ENCODE results near the gene CLIC3. TPM values are rescaled to one million over a fixed set of nuclear protein-coding genes. Genes with fewer than 3 reads are reported as not detected.

CLIC3 gene
- total and polyA plus RNA-seq, 2 donors (not counting 1 experiment from before 2014, with no cell fraction given) = 1.1 to 1.9 TPM

- no peak for DNase-seq
- intact Hi-C loops (cut with micrococcal nuclease) = no loop called here
- Mint-ChIP-seq H3K4me1 (peaks cover 6% of the 10 kb centered on the region), H3K9me3 (ENCODE audit: insufficient read depth) (no peaks in the 10 kb centered on the region), H3K27ac (no peak overlapping the region), H3K4me3 (no peak overlapping the region), H3K27me3 (peaks cover 26% of the 10 kb centered on the region)
- H3K4me2 ChIP-seq (replicated peaks; ENCODE audit: low read depth, low read length, poor library complexity, severe bottlenecking) = peak overlapping the region; percentile 37
- H2AFZ ChIP-seq (ENCODE audit: insufficient read depth, low read depth, low read length, poor library complexity, severe bottlenecking) = no peak overlapping the region
- H4K20me1 ChIP-seq (ENCODE audit: control insufficient read depth, insufficient read depth, low read length, poor library complexity, severe bottlenecking) = no peaks in the 10 kb centered on the region
- no peak for ATAC-seq (ENCODE audit: low read depth)
- H3K4me3 ChIP-seq (ENCODE audit: control extremely low read depth in 1 of 5, extremely low read depth in 1 of 5, insufficient read depth in 1 of 5, low read depth in 2 of 5, low read length in 4 of 5) = no peak overlapping the region
- POLR2A ChIA-PET = no interaction called here
- H3K9ac ChIP-seq (ENCODE audit: low read length) = no peak overlapping the region
- peaks cover 0 to 2% (median 0%) of the 10 kb centered on the region in 3 donors for H3K9me3 ChIP-seq (ENCODE audit: control extremely low read depth in 1 of 3, control insufficient read depth in 2 of 3, insufficient read depth in 1 of 3, low read length in 2 of 3)
- CTCF ChIA-PET = no interaction called here
- TF ChIP-seq CTCF (IDR thresholded peaks at IDR 0.05) = no peak
- TF ChIP-seq EZH2 (IDR thresholded peaks at IDR 0.05; ENCODE audit: borderline replicate concordance, insufficient read depth, low read depth, low read length, poor library complexity, severe bottlenecking) = no peak
- no peaks in the 10 kb centered on the region for H3K79me2 ChIP-seq (ENCODE audit: control insufficient read depth, insufficient read depth, low read length)
- H3K27ac ChIP-seq (ENCODE audit: low read length in 2 of 2) = no peak overlapping the region
- H3K27me3 ChIP-seq (replicated peaks in 1 of 4; ENCODE audit: control extremely low read depth in 1 of 4, control insufficient read depth in 3 of 4, insufficient read depth in 4 of 4, low read length in 3 of 4) = peaks cover 0 to 64% (median 14%) of the 10 kb centered on the region in 4 experiments
- WGBS (ENCODE audit: insufficient coverage) = 49% methylated on average over 29 of the region's 29 CpGs
- no peaks in the 10 kb centered on the region for H3K36me3 ChIP-seq (replicated peaks in 1 of 2; ENCODE audit: control extremely low read depth in 1 of 2, control insufficient read depth in 1 of 2, extremely low read depth in 1 of 2, insufficient read depth in 2 of 2, low read length in 1 of 2)
- peaks cover 9 to 12% of the 10 kb centered on the region in 2 donors for H3K4me1 ChIP-seq (ENCODE audit: control insufficient read depth in 2 of 2, insufficient read depth in 2 of 2, low read length in 2 of 2)
Measured at GRCh38 chr9:136984464-136985026, 11.8 kb downstream of the CLIC3 start.

- Histone ChIP-seq H3K79me2 (ENCODE audit: control insufficient read depth, insufficient read depth, low read length) (no peaks in the 10 kb centered on the region), H3K27me3 (replicated peaks in 1 of 4; ENCODE audit: control extremely low read depth in 1 of 4, control insufficient read depth in 3 of 4, insufficient read depth in 4 of 4, low read length in 3 of 4) (peaks cover 0 to 71% (median 17%) of the 10 kb centered on the region in 4 experiments)
- H3K27me3 Mint-ChIP-seq = peaks cover 26% of the 10 kb centered on the region
Measured at GRCh38 chr9:136983656-136984314, 12.6 kb downstream of the CLIC3 start.

More at GRCh38 chr9:136983656-136984314, 12.6 kb downstream of the CLIC3 start:
- Histone ChIP-seq H3K9me3 (ENCODE audit: control extremely low read depth in 1 of 3, control insufficient read depth in 2 of 3, insufficient read depth in 1 of 3, low read length in 2 of 3) (peaks cover 0 to 10% (median 0%) of the 10 kb centered on the region in 3 donors), H3K9ac (ENCODE audit: low read length) (no peak overlapping the region), H3K27ac (ENCODE audit: low read length in 2 of 2) (no peak overlapping the region), H3K36me3 (replicated peaks in 1 of 2; ENCODE audit: control extremely low read depth in 1 of 2, control insufficient read depth in 1 of 2, extremely low read depth in 1 of 2, insufficient read depth in 2 of 2, low read length in 1 of 2) (no peaks in the 10 kb centered on the region), H3K4me2 (replicated peaks; ENCODE audit: low read depth, low read length, poor library complexity, severe bottlenecking) (no peak overlapping the region), H2AFZ (ENCODE audit: insufficient read depth, low read depth, low read length, poor library complexity, severe bottlenecking) (no peak overlapping the region), H3K4me3 (ENCODE audit: control extremely low read depth in 1 of 5, extremely low read depth in 1 of 5, insufficient read depth in 1 of 5, low read depth in 2 of 5, low read length in 4 of 5) (no peak overlapping the region), H3K4me1 (ENCODE audit: control insufficient read depth in 2 of 2, insufficient read depth in 2 of 2, low read length in 2 of 2) (peaks cover 9 to 12% of the 10 kb centered on the region in 2 donors), H4K20me1 (ENCODE audit: control insufficient read depth, insufficient read depth, low read length, poor library complexity, severe bottlenecking) (no peaks in the 10 kb centered on the region)
- POLR2A ChIA-PET = no interaction called here
- CTCF ChIA-PET = no interaction called here
- intact Hi-C loops (cut with micrococcal nuclease) = no loop called here
- DNase-seq = no peak
- H3K4me3 Mint-ChIP-seq = peak overlapping the region; percentile 1
- 73% methylated on average over 10 of the region's 11 CpGs for WGBS (ENCODE audit: insufficient coverage)
- H3K9me3 Mint-ChIP-seq (ENCODE audit: insufficient read depth) = no peaks in the 10 kb centered on the region
- H3K27ac Mint-ChIP-seq = no peak overlapping the region
- TF ChIP-seq EZH2 (IDR thresholded peaks at IDR 0.05; ENCODE audit: borderline replicate concordance, insufficient read depth, low read depth, low read length, poor library complexity, severe bottlenecking) (no peak), CTCF (IDR thresholded peaks at IDR 0.05) (no peak)
- no peak for ATAC-seq (ENCODE audit: low read depth)
- peaks cover 6% of the 10 kb centered on the region for H3K4me1 Mint-ChIP-seq

All from B cell (primary cell).